ENCODE measurements around the gene ABCC6.
"Not testable (repeated sequence)": the region's sequence is repeated elsewhere in the genome, so short reads cannot be mapped to it uniquely, and the experiment has no call there.

ABCC6 gene

GRCh38 chr16:16108759-16109158 is 114.5 kb downstream of the ABCC6 start:
- DNase-seq: no peak

GRCh38 chr16:16107839-16108238 is 115.5 kb downstream of the ABCC6 start:
- no peak for DNase-seq

DNA sequence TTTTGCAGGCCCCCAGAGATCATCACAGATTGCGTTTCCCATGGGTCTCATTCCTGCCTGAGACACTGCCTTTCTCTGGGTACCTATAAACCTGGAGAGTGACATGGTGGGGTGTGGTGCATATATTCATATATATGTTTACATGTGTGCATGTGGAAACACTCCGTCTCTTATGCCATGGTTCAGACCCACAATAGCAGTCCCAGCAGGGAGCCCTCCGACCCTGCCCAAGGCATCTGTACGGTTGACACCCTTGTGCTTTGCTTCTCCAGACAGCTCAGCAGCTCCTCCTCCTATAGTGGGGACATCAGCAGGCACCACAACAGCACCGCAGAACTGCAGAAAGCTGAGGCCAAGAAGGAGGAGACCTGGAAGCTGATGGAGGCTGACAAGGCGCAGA is 116.8 kb downstream of the ABCC6 start:
- no peak for DNase-seq

- no peak for DNase-seq
These were observed 117.6 kb downstream of the ABCC6 start for GRCh38 chr16:16105646-16106045.

DNA sequence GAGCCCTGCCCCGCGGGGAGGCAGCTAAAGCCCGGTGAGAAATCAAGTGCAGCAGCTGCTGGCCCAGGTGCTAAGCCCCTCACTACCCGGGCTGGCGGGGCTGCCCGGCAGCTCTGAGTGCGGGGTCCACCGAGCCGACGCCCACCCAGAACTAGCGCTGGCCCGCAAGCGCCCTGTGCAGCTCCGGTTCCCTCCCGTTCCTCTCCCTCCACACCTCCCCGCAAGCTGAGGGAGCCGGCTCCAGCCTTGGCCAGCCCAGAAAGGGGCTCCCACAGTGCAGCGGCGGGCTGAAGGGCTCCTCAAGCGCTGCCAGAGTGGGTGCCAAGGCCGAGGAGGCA is 118.5 kb downstream of the ABCC6 start:
- DNase-seq: not testable (repeated sequence)

- DNase-seq: not testable (repeated sequence)
These were observed 119.0 kb downstream of the ABCC6 start for GRCh38 chr16:16104132-16104803.

- no peak for DNase-seq
These were observed 120.6 kb downstream of the ABCC6 start for GRCh38 chr16:16102738-16103137.

DNA sequence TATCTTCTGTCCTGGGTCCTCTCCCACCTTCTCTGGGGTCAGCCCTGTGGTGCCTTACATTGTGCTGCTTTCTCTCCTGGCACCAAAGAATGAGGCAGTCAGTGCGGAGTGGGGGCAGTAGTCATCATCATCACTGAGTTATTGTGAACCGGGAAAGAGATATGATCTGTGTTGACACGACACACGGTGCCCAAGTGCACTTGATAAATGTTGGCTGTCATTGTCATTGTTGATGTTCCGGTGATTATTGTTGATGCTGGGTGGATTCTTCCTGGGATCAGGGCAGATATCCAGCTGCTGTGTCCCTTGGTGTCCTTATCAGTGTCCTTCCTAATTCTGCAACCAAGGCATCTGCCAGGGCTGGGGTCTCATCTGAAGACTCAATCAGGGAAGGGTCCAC is 121.7 kb downstream of the ABCC6 start:
- DNase-seq: no peak

DNA sequence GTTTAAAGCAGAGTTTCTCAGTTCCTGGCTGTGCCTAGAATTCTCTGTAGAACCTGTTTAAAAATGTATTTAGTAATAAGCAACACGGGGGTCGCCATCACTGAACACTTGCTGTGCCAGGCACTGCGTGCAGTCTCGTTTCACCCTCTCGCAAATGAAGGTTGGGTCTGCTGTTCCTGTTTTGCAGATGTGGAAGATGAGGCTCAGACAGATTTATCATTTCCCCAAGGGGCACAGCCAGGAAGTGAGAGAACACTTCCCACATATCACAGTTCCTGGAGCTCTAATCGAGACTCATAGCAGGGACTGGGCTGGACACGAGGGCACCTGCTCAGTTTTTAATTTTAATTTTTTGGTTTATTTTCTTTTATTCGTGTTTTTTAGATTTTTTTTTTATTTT is 122.7 kb downstream of the ABCC6 start:
- no peak for DNase-seq

- DNase-seq: no peak
These were observed 124.0 kb downstream of the ABCC6 start for GRCh38 chr16:16099320-16099719.

Data from NCI-H524 treated with DMSO at 0.1 percent for 48 hours (cell line).